Nucleus accumbens (tissue), 56 donors: Measurements from ENCODE around the gene BRAF.
"Not testable (repeated sequence)": the region's sequence is repeated elsewhere in the genome, so short reads cannot be mapped to it uniquely, and the experiment has no call there.

ENCODE experiments used
- DNase-seq, 56 donors: peaks; one replicate each; lab custom pipeline; 2025; lab: John Stamatoyannopoulos, UW

BRAF gene

DNA sequence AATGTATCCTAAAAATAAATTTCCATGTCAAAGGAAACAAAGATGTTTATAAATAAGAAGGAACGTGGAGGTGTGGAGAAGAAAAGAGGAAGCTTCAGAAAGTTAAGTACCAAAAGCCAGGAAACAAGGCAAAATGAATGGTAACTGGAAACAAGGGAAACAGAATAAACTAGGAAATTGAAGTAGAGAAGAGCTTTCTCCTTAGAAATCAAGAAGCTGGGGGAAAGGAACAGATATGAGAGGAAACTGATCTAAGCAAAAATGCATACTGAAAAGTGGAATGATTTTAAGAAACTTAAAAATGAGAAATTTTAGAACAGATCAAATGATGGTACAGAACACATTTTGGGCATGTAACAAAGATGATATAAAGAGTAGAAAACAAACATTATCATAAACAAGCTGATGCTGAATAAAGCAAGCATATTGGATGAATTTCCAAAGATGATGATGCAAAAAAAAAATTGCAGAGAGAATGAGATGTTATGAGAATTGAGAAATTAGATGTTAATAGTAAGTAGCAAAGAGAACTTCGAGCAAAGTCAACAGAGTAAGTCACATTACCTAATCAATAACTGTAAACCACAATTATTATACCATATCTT is 1.9 kb downstream of the BRAF start:
- DNase-seq: no peak

DNA sequence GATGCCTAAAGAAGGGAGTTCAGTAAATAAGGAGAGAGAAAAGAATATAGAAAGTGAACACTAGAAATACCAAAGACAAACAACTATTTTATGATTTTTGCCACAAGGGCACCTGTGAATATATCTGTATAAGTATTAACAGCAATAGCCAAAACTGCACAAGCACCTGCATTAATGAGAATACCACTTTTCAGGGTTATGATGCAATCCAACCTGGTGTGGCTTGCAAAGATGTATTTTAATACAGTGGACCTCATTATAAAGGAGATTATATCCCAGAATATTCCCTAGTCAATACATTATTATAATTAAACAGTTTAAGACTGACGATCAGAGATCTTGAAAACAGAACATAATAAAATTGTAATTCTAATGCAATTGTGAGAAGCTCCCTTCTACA is 4.0 kb downstream of the BRAF start:
- no peak for DNase-seq

DNA sequence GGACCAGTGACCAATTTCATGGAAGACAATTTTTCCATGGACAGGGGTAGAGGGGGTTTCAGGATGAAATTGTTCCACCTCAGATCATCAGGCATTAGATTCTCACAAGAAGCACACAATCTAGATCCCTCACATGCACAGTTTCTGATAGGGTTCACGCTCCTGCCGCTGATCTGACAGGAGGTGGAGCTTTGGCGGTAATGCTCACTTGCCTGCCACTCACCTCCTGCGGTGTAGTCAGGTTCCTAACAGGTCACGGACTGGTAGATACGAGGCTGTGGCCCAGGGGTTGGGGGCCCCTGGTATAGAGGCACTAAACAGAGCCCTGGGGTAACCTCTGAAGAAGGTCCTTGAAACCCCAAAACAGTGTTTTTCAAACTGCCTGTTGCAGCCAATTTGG is 6.5 kb downstream of the BRAF start:
- DNase-seq: no peak

DNA sequence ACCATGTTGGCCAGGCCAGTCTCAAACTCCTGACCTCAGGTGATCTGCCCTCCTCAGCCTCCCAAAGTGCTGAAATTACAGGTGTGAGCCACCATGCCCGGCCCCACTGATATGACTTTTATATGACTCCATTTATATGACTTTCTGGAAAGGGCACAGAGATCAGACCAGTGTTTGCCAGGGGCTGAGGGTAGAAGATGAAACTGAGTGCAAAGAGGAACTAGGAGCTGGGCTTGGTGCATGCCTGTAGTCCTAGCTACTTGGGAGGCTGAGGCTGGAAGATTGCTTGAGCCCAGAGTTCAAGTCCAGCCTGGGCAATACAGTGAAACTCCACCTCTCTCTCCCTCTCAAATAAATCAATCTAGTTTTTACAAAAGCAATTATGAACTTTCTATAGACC is 7.5 kb downstream of the BRAF start:
- DNase-seq: no peak

DNA sequence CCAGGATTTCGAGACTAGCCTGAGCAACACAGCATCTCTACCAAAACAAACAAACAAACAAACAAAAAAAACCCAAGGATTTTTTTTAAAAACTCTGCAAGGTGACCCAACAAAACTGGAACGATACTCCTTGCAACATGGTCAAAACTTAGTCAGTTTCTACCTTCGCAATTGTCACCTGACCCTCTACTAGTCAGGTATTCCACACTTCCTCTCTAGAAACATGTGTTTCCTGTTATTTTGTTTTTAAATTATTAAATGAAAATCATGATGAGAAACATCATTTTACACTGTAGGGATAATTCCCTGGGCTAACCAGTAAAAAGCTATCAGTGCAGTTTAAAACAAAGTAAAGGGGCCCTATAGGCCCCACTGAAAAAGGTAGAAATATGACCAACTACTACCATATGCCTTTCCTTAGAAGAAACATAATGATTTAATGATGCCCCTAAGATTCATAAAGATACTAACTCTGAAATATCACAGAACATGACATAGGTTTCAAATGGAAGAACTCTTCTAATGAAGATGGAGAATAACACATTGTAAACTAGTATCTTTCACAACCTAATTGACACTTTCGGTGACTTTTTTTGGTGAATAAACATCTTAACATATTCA is 8.7 kb downstream of the BRAF start:
- DNase-seq: no peak

DNA sequence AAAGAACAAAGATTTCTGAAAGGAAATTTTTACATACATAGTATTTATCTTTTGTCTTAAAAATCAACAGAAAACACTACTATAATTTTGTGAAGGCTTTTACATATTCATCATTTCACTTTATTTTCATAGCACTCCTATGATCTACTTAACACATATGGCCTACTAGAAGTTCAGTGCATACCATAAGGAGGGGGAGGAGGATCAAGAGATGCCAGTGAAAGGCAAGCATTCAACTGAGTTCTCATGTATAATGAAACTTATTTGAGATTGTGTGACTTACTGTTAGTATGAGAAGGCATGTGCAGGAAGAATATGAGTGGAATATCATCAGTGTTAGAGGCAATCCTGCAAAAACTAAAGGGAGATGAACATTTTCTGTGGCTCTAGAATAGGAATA is 10.6 kb downstream of the BRAF start:
- no peak for DNase-seq

DNA sequence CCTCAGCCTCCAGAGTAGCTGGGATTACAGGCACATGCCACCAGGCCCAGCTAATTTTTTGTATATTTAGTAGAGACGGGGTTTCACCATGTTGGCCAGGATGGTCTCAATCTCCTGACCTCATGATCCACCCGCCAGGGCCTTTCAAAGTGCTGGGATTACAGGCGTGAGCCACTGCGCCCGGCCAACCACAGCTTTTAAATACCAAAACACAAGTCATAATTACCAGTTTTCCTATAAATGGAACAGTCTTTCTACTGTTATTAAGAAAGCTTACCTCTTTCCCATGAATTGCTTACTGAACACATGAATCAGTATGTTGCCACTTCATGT is 11.2 kb downstream of the BRAF start:
- DNase-seq: not testable (repeated sequence)

DNA sequence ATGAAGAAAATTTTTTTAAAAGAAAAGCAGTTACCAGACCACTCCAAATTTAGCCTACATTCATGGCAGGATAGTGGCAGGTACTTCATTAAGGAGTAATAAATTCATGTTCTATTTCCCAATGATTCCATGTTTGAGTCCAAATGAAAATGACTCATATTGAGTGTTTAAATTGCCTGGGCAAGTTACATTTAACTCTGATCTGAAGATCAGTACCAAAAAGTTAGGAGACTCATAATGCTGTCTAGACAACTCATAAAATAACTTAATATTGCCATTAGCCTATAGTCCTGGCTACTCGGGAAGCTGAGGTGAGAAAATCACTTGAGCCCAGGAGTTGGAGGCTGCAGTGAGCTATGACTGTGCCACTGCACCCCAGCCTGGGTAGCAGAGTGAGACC is 13.0 kb downstream of the BRAF start:
- DNase-seq: no peak

DNA sequence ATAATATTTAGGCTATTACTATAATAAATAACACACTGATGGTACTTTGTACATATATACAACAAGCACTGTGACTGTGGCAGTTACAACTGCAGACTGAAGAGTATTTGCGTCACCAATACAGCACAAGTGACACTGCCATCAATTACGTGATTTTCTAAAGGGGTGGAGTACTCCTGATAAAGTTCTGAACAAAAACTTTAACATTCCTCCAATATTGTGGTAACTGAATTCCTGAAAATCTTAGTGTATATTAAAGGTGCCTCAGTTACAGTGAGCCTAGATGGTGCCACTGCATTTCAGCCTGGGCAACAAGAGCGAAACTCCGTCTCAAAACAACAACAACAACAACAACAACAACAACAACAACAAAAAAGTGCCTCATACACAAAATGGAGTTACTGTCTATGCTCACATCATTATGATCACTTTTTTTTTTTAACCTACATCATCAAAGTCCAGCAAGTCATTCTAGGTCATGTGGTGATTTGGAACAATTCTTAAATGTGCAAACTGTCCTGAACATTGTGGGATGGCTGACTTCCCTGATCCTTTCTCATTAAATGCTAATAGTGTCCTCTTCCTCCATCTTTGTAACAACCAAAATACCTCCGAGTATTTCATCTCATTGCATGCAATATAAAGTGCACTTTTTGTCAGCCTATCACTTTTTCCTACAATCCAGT is 15.1 kb downstream of the BRAF start:
- no peak for DNase-seq

DNA sequence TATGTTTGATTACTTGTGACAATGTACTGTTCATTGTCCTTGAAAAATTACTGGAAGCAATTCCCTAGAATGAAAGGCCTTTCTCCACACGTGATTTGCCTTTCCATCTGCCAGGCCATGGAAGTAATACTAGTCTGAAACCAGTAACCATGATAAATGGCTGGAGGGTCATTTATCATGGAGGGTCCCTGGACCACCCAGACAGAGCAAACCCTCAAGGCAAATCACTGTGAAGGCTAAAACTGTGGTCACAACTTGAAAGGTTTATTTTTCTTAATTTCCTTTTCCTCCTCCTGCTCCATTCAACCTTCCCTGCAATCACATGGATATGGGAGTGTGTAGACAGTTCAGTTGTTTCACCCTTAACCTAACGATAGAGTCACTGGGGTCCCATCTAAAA is 16.4 kb downstream of the BRAF start:
- DNase-seq: no peak

DNA sequence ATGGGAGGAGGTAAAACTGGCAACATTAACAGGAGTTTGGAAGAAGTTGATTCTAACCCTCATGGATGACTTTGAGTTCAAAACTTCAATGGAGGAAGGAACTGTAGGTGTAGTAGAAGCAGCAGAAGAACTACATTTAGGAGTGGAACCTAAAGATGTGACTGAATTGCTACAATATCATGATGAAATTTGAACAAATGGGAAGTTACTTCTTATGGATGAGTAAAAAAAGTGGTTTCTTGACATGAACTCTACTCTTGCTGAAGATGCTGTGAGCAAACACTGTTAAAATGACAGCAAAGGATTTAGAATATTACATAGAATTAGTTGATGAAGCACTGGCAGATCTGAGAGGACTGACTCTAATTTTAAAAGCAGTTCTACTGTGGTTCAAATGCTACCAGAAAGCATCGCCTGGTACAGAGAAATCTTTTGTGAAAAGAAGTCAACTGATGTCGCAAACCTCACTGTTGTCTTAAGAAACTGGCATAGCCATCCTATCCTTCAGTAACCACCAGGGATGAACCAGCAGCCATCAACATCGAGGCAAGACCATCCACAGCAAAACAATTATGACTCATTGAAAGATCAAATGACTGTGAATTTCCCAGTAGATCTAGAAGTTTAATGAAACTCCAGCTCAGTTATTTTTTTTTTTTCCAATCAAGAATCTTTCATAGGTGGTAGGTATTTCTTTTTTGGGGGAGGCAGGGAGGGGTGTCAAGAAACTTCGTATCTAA is 20.8 kb downstream of the BRAF start:
- DNase-seq: no peak

DNA sequence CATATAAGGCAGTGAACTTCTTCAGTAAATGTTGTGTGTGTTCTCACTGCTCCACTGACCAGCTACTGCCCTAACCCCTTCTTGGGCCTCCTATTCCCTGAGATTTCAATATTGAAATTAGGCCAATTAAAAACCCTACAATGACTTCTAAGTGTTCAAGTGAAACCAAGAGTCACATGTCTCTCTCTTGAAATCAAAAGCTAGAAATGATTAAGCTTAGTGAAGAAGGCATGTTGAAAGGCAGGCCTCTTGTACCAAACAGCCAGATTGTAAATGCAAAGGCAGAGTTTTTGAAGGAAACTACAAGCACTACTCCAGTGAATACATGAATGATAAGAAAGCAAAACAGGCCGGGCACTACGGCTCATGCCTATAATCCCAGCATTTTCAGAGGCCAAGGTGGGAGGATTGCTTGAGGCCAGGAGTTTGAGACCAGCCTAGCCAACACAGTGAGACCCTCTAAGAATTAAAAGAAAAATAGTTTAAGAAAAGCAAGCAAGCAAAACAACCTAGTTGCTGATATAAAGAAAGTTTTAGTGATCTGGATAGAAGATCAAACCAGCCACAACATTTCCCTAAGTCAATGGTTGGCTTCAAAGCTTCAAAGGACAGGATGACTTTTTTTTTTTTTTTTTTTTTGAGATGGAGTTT is 22.3 kb downstream of the BRAF start:
- DNase-seq: no peak

DNA sequence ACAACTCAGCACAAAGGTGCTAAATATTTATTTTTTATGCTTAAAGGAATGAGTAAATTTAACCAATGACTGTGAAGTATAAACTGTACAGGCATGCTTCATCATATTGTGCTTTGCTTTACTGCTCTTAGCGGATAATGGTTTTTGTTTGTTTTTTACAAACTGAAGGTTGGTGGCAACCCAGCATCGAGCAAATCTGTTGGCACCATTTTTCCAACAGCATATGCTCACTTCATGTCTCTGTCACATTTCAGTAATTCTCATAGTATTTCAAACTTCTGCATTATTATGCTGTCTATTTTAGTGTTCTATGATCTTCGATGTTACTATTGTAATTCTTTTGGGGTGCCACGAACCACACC is 22.8 kb downstream of the BRAF start:
- DNase-seq: no peak

DNA sequence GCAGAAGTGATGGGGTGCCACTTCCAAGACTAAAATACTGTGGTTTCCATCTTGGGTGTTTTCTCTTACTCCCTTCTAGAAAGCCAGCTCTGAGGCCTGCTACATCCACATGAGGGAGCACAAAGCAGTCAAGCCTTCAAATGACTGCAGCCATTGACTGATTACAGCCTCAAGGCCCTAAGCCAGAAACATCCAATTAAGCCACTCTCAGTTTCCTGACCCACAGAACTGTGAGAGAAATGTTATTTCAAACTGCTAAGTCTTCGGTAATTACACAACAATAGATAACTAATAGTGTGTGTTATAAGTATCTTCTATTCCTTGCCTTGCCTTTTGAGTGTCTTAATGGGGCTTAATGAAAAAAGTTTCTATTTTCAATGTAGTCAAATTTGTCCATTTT is 24.8 kb downstream of the BRAF start:
- peak in 27 of 56 donors; percentile 0 to 53 (median 8) for DNase-seq

DNA sequence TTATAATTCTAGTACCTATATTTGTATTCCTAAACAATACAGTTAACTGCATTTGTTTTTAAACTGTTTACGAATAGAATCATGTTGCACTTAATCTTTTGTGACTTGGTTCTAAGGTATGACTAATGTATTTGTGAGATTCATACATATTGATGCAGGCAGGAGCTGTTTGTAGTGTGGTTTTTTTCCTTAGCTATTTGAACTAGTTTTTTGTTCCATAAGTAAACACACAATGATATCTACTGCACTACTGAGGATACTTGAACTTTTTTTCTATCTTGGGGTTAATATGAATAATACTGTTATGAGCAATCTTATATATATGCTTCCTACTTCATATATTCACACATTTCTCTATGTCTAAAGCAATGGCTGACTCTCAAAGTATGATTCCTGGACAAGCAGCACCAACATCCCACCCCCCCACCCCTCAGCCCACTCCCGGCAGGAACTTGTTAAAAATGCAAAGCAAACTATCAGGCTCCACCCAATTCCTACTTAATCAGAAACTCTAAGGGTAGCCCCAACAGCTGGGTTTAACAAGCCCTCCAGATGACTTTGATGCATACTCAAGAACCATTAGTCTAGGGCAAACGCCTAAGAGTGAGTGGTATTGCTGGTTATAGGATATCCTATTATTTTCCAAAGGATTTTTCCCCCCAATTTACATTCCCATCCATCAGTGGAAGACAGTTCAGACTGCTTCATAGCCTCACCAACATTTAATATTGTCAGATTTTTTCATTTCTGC is 25.8 kb downstream of the BRAF start:
- no peak for DNase-seq

DNA sequence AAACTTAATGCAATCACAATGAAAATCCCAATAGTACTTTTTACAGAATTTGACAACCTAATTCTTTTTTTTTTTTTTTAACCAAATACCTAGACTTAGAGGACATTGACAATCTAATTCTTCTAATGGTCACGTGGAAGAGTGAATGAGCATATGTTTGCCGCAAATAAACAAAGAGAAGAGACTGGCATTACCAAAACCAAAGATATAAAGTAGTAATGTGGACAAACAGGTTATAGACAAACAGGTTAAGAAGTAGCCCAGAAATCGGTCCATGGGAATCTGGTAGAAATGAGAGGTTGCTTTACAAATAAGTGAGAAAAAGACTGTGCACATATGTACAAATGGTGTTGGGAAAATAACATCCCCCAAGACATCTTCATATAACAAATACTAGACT is 27.7 kb downstream of the BRAF start:
- DNase-seq: no peak

DNA sequence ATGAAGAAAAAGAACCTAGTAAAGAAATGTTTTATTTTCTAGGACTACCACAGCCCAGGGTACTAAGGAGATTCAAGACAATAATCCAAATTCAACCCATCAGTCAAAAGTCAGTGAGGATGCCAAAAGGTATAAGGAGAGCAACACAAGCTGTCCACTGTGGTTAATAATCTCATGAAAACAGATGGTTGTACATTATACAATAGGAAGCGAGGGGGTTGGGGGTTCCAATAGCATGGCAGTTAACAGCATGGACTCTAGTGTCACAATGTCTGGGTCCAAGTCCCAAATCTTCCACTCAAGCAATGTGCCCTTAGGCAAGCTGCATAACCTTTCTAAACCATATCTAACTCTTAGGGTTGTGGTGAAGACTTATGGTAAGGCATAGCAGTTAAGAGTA is 35.1 kb downstream of the BRAF start:
- no peak for DNase-seq

DNA sequence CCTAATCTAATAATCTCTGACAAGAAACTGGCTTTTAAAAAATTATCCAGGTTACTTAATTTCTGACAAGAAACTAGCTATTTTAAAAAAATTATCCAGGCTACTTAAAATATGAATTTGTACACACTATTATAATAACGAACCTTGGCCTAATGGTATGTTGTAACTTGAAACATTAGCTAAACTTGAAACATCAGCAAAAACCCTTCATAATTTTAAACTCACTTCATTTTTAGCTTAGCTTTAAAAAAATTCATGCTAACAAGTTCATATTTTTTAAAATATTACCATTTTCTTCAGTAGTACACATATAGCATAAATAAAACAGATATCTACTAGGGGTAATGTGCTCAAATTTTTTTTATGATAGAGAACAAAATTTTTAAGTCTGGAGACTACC is 35.6 kb downstream of the BRAF start:
- no peak for DNase-seq

DNA sequence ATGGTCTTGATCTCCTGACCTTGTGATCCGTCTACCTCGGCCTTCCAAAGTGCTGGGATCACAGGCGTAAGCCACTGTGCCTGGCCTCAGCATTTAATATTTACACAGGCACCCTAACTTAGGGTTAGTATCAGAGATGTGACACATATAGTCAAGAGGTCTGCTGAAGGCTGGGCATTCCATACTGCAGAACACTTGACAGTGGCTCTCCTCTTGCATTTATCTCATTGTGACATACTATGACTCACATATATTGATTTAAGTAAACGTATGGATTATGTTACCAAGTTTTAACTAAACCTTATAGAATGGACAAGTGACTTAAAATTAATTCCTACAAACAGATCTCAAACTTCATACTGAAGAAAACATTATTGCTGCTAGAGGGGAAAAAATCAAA is 36.6 kb downstream of the BRAF start:
- DNase-seq: no peak

DNA sequence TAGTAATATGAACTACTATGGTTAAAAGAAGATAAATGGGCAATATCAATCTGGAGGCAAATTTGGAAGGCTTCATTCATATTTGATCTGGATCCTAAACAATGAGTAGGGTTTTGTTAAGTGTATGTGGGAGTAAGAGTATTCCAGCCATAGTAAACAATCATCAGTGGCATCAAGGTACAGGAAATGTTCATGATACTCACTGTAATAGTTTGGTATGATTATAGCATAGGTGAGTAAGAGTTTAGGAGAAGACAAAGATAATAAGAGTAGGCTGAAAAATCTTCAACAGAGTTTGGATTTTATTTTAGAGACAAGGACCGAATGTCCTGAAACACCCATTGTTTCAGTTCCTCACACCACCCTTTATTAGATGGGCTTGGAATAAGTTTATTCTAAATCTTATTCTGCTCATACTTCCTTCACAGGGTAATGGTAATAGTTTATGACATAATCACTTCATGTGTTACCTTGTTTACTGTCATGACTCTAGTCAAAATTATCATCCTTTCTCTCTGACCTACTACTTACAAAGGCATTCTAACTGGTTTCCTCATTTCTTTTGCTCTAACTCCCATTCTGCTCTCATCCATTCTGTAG is 38.9 kb downstream of the BRAF start:
- no peak for DNase-seq
